Measurements from ENCODE around the gene TDRD10. TPM values are rescaled to one million over a fixed set of nuclear protein-coding genes. Genes with fewer than 3 reads are reported as not detected.

The TDRD10 gene
- total RNA-seq, 1 donor from 2014 or later = 4.9 TPM

DNA sequence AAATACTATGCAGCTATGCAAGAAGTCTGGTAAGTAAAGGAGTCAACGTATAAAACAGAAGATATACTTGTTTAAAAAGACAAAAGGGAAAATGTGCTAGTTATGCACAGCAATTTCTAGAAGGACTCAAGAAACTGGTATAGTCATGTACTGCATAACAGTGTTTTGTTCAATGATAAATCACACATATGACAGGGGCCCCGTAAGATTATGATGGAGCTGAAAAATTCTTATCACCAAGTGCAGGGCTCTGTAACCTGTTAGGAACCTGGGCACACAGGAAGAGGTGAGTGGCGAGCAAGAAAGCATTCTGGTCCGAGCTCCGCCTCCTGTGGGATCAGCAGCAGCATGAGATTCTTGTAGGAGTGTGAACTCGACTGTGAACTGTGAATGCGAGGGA is 92.8 kb downstream of the TDRD10 start:
- H3K36me3 ChIP-seq = peaks cover 0 to 87% of the 10 kb centered on the region in 2 donors
- intact Hi-C loops (cut with DNase I) = no loop called here

GRCh38 chr1:154595621-154596020 is 93.6 kb downstream of the TDRD10 start:
- Histone ChIP-seq H3K27ac (no peak overlapping the region), H3K27me3 (no peaks in the 10 kb centered on the region), H3K9me3 (no peaks in the 10 kb centered on the region), H3K4me1 (peaks cover 17% of the 10 kb centered on the region), H3K4me3 (no peak overlapping the region), H3K36me3 (peaks cover 0 to 85% of the 10 kb centered on the region in 2 donors)
- no peak for DNase-seq (ENCODE audit: extremely low spot score in 2 of 2)
- intact Hi-C loops (cut with DNase I) = no loop called here
- TF ChIP-seq POLR2AphosphoS5 (IDR thresholded peaks at IDR 0.05; ENCODE audit: insufficient read depth in 1 of 2, low read depth in 1 of 2) (no peak), CTCF (IDR thresholded peaks at IDR 0.05) (no peak), POLR2A (IDR thresholded peaks at IDR 0.05) (no peak)

More for the DNA sequence above, 92.8 kb downstream of the TDRD10 start:
- H3K4me3 ChIP-seq = no peak overlapping the region
- TF ChIP-seq POLR2A (IDR thresholded peaks at IDR 0.05) (no peak), CTCF (IDR thresholded peaks at IDR 0.05) (no peak), POLR2AphosphoS5 (IDR thresholded peaks at IDR 0.05; ENCODE audit: insufficient read depth in 1 of 2, low read depth in 1 of 2) (no peak)
- H3K4me1 ChIP-seq = peaks cover 9% of the 10 kb centered on the region
- H3K27ac ChIP-seq = no peak overlapping the region
- H3K27me3 ChIP-seq = no peaks in the 10 kb centered on the region
- H3K9me3 ChIP-seq = no peaks in the 10 kb centered on the region
- DNase-seq (ENCODE audit: extremely low spot score in 2 of 2) = no peak

Other genes with a start within 250 kb of the TDRD10 start
- gene HAX1, start 229.6 kb upstream of the TDRD10 start, total RNA-seq = 80.3 TPM
- not detected for gene AQP10, start 181.1 kb upstream of the TDRD10 start, total RNA-seq
- gene ATP8B2, start 176.7 kb upstream of the TDRD10 start, total RNA-seq = 65.1 TPM
- gene IL6R, start 96.9 kb upstream of the TDRD10 start, total RNA-seq = 50.8 TPM
- 23.8 TPM for gene SHE, start 193 bp downstream of the TDRD10 start, total RNA-seq
- 17.9 TPM for gene UBE2Q1, start 56.4 kb downstream of the TDRD10 start, total RNA-seq
- 0.74 TPM for gene CHRNB2, start 65.6 kb downstream of the TDRD10 start, total RNA-seq
- gene ADAR, start 106.0 kb downstream of the TDRD10 start, total RNA-seq = 92.1 TPM

All from vagina (tissue), 2 donors.